ENCODE measurements around the gene EPG5.
"Not testable (repeated sequence)": the region's sequence is repeated elsewhere in the genome, so short reads cannot be mapped to it uniquely, and the experiment has no call there.

The EPG5 gene

DNA sequence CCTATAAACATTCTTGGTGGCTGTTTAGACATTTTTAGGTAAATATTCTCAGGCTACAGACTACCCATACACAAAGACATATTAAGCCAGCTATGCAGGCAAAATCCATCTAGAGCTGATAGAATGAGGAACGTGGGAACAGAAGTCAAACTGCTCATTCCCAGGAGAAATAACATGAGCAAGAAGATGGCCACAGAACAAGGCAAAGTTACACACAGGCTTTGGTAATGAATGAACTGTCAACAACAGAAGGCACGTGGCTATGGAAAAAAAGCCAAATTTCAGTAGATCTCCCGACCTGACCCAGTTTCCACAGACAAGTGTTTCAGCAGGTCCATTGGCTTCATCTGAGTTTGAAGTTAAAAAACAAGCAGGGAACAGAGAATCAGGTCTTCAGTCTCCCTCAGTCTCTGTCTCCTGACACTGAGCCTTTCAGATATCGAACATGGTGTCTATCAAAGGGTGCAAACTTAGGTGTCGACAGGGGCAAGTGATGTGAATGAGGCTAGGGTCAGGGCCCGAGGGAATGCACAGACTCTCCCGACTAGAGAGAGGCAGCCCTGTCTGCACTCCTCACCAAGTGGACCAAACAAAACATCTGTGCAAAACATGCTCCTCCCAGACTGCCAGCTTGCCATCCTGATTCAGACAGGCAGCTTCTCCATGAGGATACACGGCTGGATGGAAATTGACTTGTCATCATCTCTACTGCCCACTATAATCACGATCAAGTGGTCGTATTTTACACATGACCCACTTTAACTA is 115.8 kb downstream of the EPG5 start:
- DNase-seq (ENCODE audit: low read depth) = no peak
- TF ChIP-seq, protein P1, sequence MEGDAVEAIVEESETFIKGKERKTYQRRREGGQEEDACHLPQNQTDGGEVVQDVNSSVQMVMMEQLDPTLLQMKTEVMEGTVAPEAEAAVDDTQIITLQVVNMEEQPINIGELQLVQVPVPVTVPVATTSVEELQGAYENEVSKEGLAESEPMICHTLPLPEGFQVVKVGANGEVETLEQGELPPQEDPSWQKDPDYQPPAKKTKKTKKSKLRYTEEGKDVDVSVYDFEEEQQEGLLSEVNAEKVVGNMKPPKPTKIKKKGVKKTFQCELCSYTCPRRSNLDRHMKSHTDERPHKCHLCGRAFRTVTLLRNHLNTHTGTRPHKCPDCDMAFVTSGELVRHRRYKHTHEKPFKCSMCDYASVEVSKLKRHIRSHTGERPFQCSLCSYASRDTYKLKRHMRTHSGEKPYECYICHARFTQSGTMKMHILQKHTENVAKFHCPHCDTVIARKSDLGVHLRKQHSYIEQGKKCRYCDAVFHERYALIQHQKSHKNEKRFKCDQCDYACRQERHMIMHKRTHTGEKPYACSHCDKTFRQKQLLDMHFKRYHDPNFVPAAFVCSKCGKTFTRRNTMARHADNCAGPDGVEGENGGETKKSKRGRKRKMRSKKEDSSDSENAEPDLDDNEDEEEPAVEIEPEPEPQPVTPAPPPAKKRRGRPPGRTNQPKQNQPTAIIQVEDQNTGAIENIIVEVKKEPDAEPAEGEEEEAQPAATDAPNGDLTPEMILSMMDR (IDR thresholded peaks at IDR 0.05; ENCODE audit: control insufficient read depth, extremely low read depth, insufficient read depth) = no peak
- H3K4me3 ChIP-seq (ENCODE audit: low read depth, low read length) = no peak overlapping the region

- H3K4me3 ChIP-seq (ENCODE audit: low read depth, low read length) = no peak overlapping the region
- DNase-seq (ENCODE audit: low read depth) = no peak
- TF ChIP-seq, protein P1 (IDR thresholded peaks at IDR 0.05; ENCODE audit: control insufficient read depth, extremely low read depth, insufficient read depth) = peak; percentile 51
Observed at GRCh38 chr18:45850021-45850420, 117.1 kb downstream of the EPG5 start.

DNA sequence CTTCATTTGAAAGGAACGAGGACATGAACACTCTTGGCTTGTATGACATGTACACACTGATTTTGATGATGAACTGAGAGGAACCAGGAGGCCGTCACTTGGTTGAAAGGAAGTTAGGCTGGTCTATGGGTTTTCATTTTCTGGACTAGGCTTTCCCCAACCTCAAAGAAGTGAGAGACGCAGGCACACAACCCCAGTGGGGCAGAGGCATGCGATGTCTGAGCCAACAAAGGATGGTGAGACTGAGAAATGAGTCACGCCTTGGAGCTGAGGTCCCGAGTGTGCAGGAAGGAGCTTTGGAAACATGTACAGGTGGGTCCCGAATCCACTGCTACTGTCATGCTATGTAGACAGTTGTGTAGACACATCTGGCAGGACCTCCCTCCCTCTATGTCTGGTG is 117.6 kb downstream of the EPG5 start:
- H3K4me3 ChIP-seq (ENCODE audit: low read depth, low read length) = no peak overlapping the region
- TF ChIP-seq, protein P1 (IDR thresholded peaks at IDR 0.05; ENCODE audit: control insufficient read depth, extremely low read depth, insufficient read depth) = no peak
- no peak for DNase-seq (ENCODE audit: low read depth)

DNA sequence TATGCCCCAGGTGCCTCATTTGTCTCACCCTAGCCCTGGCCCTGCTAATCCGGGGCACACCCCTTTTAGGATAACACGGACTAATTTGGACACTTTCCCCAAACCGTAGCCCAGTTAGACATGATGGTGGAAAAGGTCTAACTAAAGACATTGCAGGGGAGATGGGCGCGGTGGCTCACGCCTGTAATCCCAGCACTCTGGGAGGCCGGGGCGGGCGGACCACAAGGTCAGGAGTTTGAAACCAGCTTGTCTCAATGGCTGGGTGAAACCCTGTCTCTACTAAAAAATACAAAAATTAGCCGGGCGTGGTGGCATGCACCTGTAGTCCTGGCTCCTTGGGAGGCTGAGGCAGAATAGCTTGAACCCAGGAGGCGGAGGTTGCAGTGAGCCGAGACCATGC is 118.5 kb downstream of the EPG5 start:
- not testable (repeated sequence) for H3K4me3 ChIP-seq (ENCODE audit: low read depth, low read length); DNase-seq (ENCODE audit: low read depth)

DNA sequence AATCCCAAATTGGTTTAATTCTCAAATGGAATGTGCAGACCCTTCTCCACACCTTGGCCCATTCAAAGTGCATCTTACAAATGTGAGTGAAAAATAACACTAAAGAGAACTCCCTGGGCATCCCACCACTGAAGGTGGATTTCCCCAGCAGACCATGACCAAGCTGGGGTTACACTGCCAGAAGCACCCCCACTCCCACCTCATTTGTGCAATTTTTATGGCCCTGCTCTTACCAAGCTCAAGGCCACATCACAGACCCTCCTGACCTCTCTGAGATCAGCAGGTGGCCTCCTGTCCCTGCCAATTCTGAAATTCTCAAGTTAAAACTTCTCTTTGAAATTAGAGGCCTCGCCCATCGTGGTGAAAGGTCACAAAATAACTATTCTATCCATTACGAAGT is 120.0 kb downstream of the EPG5 start:
- TF ChIP-seq, protein P1 (IDR thresholded peaks at IDR 0.05; ENCODE audit: control insufficient read depth, extremely low read depth, insufficient read depth) = no peak
- H3K4me3 ChIP-seq (ENCODE audit: low read depth, low read length) = no peak overlapping the region
- DNase-seq (ENCODE audit: low read depth) = no peak

- TF ChIP-seq, protein P1 (IDR thresholded peaks at IDR 0.05; ENCODE audit: control insufficient read depth, extremely low read depth, insufficient read depth) = no peak
- no peak for DNase-seq (ENCODE audit: low read depth)
- H3K4me3 ChIP-seq (ENCODE audit: low read depth, low read length) = no peak overlapping the region
Observed at GRCh38 chr18:45845410-45845809, 121.7 kb downstream of the EPG5 start.

DNA sequence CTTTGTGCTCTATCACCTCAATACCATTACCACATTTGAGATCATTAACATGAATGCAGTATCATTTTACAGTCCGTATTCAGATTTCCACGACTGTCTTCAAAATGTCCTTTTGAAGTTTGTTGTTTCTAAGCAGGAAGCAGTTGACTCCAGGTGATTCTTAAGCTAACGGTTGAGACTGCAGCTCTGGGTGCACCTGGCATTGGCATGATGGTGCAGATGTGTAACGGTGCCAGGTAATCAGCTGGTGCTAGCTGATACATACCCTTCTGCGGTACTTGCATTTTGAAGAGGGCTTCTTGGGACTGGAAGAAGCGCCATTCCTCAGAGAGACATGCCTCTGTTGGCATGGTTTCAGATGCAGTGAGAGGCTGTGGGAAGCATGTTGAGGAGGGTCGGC is 122.2 kb downstream of the EPG5 start:
- no peak for DNase-seq (ENCODE audit: low read depth)
- TF ChIP-seq, protein P1 (IDR thresholded peaks at IDR 0.05; ENCODE audit: control insufficient read depth, extremely low read depth, insufficient read depth) = no peak
- no peak overlapping the region for H3K4me3 ChIP-seq (ENCODE audit: low read depth, low read length)
